Measurements from ENCODE around the gene BSCL2.
A peak's percentile ranks its signal among the peaks of the same experiment; 100 is the strongest.
"Not testable (repeated sequence)": the region's sequence is repeated elsewhere in the genome, so short reads cannot be mapped to it uniquely, and the experiment has no call there.

BSCL2 gene

DNA sequence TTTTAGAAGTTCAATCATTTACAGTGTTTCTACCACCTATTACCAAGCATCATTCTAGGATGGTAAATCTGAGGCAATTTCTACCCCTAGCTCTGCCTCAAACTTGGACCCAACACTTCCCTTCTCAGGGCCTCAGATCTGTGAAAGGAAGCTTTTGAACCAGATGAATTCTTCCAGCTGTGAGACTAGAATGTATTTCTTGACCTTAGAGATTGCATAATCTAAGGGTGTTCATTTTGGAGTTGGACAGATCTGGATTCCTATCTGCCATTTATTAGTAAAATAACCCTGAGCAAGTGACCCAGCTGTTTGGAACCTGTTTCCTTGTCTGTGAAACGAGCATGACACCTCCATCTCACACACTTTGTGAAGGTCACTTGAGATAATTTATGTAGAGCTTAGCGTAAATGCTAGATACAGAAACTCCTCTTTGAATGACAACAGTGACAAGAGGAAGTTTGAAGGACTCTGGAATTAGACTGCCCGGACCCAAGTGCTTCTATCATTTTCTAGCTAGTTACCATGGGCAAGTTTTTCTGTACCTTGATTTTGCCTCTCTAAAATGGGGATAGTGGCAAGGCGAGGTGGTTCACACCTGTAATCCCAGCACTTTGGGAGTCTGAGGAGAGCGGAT, 50.3 kb downstream of the BSCL2 start:
- peak overlapping the region; percentile 65 for H3K27ac Mint-ChIP-seq
- H3K9me3 Mint-ChIP-seq, result no peaks in the 10 kb centered on the region
- no peaks in the 10 kb centered on the region for H3K27me3 Mint-ChIP-seq
- no peaks in the 10 kb centered on the region for H3K36me3 Mint-ChIP-seq
- no peak overlapping the region for H3K4me3 Mint-ChIP-seq
- H3K4me1 Mint-ChIP-seq, result peaks cover 11% of the 10 kb centered on the region

DNA sequence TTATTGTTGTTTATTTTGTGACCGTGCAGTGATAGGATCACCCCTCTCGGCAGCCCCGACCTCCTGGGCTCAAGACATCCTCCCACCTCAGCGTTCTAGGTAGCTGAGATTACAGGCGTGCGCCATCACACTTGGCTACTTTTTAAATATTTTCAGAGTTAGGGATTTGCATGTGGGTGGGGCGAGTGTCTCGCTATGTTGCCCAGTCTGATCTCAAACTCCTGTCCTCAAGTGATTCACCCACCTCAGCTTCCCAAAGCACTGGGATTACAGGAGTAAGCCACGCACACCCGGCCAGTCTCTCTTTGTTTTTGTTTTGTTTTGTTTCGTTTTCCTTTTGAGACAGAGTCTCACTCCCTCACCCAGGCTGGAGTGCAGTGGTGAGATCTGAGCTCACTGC, 52.9 kb downstream of the BSCL2 start:
- Mint-ChIP-seq H3K27me3 (no peaks in the 10 kb centered on the region), H3K4me3 (peak overlapping the region; percentile 57), H3K27ac (peak overlapping the region; percentile 65), H3K9me3 (no peaks in the 10 kb centered on the region), H3K36me3 (no peaks in the 10 kb centered on the region), H3K4me1 (peaks cover 14% of the 10 kb centered on the region)

DNA sequence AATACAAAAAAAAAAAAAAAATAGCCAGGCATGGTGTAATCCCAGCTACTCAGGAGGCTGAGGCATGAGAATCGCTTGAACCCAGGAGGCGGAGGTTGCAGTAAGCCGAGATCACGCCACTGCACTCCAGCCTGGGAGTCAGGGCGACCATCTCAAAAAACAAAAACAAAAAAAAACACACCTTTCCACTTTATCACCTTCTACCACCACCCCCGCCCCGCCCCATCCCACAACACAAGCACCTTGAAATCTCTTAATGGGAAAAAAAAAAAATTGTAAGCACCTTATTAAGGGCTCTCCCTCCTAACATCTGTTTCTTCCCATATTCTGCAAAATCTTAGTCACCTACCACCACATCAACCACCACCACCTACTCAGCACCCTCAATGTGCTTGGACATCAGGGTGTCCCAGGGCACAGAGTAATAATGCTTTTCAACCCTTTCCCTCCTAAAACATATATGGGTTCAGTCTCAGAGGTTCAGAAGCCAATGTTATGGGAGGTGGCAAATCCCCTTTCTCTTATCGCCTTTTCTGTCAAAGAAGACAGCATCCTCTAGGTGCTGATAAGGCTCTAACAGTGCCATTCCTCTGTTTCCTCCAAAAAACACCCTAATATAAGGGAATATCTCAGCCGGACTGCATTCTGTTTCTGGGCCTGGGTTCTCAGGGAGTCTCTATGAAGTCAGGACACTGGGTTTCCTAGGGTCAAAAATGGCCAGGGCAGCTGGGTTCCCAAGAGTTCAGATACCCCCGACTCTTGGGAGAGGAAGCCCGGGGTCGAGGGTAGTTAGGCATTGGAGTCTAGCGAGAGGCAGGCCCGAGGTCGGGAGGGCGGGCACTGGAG, 54.8 kb downstream of the BSCL2 start:
- Mint-ChIP-seq H3K27me3 (no peaks in the 10 kb centered on the region), H3K4me1 (peaks cover 14% of the 10 kb centered on the region), H3K4me3 (peak overlapping the region; percentile 93), H3K36me3 (no peaks in the 10 kb centered on the region), H3K9me3 (no peaks in the 10 kb centered on the region), H3K27ac (peak overlapping the region; percentile 98)

DNA sequence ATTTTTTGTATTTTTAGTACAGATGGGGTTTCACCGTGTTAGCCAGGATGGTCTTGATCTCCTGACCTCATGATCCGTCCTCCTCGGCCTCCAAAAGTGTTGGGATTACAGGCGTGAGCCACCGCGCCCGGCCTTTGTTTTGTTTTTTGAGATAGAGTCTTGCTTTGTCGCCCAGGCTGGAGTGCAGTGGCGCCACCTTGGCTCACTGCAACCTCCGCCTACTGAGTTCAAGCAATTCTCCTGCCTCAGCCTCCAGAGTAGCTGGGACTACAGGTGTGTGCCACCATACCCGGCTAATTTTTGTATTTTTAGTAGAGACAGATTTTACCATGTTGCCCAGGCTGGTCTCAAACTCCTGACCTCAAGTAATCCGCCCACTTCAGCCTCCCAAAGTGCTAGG, 56.9 kb downstream of the BSCL2 start:
- H3K4me3 Mint-ChIP-seq, H3K9me3 Mint-ChIP-seq, H3K36me3 Mint-ChIP-seq, H3K27me3 Mint-ChIP-seq, H3K27ac Mint-ChIP-seq: not testable (repeated sequence)
- peaks cover 22% of the 10 kb centered on the region for H3K4me1 Mint-ChIP-seq

DNA sequence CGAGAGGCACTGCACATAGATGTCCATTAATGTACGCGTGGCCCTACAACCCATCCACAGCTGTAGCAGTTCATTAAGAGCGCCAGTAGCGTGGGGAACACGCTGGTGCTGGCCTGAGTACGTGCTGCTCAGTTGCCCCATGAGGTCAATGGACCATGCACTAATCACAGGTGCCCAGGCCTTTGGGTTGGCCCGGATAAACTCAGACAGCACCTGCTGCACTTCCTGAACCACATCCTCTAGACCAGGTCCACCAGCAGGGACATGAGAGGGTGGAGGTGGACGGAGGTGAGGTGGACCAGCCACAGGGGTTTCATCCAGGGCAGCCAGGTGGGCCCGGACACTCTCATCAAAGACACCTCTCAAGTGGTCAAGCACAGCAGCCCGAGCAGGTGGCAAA, 57.7 kb downstream of the BSCL2 start:
- no peak overlapping the region for H3K27ac Mint-ChIP-seq
- H3K9me3 Mint-ChIP-seq, result no peaks in the 10 kb centered on the region
- no peaks in the 10 kb centered on the region for H3K27me3 Mint-ChIP-seq
- peaks cover 29% of the 10 kb centered on the region for H3K4me1 Mint-ChIP-seq
- peaks cover 4% of the 10 kb centered on the region for H3K36me3 Mint-ChIP-seq
- no peak overlapping the region for H3K4me3 Mint-ChIP-seq

DNA sequence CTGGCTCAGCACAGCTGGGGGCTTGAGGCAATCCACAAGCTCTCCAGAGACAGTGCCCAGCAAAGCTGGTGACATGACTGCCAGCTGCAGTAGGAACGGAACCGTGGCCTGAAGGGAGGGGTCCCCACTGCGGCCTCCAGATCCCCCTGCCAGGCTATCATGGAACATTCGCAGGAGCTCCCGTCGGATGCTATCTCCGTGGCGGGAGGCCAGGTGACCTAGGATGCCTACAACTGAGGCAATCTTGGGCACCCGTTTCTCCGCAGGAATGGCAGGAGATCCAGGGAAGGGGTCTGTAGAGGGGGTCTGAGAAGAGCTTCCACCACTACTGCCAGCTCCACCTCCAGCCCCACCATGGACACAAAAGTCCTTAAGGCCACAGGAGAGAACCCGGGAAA, 58.3 kb downstream of the BSCL2 start:
- H3K4me3 Mint-ChIP-seq, result no peak overlapping the region
- no peaks in the 10 kb centered on the region for H3K9me3 Mint-ChIP-seq
- no peak overlapping the region for H3K27ac Mint-ChIP-seq
- peaks cover 34% of the 10 kb centered on the region for H3K4me1 Mint-ChIP-seq
- peaks cover 4% of the 10 kb centered on the region for H3K36me3 Mint-ChIP-seq
- no peaks in the 10 kb centered on the region for H3K27me3 Mint-ChIP-seq

DNA sequence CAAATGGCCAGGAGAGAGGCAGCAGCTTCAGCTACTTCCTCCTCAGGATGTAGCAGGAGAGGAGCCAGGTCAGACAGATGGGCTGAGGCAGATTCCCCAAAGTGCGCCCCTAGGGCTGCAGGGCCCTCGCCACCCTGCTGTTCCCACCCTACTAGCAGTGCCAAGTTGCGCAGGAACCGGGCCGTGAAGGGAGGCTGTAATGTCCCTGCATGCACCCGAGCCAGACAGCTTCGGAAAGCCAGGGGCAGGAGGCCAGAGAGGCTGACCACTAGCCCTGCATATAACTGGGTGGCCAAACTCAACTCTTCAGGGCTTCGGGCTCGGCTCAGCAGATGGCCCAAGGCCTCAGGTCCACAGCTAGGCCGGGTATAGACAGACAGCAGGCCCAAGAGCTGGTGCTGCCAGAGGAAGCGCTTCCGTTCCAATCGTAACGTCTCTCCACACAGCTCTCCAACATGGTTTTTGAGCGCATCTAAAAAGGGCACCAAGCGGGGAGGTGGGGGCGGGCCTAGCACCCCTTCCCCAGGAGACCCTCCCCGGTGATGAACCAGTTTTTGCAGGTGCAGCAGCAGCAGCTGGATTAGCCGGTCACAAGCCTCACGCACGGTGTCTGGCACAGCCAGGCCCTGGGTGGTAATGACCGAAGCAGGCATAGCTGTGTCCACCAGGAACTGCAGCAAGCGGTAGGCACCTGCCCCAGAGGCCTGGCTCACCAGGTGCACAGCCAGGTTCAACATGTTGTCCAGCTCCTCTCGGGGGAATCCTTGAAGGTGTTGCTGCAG, 58.8 kb downstream of the BSCL2 start:
- Mint-ChIP-seq H3K27me3 (no peaks in the 10 kb centered on the region), H3K27ac (no peak overlapping the region), H3K4me1 (peaks cover 31% of the 10 kb centered on the region), H3K36me3 (peaks cover 4% of the 10 kb centered on the region), H3K9me3 (no peaks in the 10 kb centered on the region), H3K4me3 (no peak overlapping the region)

DNA sequence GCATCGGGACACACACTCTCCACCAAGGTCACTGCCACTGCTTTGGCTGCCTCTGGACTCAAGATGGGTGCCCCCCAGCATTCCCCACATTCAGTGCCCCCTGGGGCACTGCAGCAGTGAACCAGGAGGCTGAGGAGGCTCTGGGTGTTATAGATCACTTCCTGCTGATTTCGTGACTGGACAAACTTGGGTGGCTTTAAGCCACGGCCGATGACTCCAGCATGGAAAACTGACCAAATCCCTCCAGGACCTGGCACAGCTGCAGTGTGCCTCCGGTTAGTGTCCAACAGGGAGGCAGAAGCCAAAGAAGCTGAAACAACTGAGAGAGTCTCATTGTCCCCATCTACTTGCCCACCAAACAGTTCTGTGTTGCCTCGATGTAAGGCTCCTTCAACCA, 59.6 kb downstream of the BSCL2 start:
- Mint-ChIP-seq H3K4me1 (peaks cover 31% of the 10 kb centered on the region), H3K9me3 (no peaks in the 10 kb centered on the region), H3K36me3 (peaks cover 4% of the 10 kb centered on the region), H3K27me3 (no peaks in the 10 kb centered on the region), H3K27ac (no peak overlapping the region), H3K4me3 (peak overlapping the region; percentile 15)

DNA sequence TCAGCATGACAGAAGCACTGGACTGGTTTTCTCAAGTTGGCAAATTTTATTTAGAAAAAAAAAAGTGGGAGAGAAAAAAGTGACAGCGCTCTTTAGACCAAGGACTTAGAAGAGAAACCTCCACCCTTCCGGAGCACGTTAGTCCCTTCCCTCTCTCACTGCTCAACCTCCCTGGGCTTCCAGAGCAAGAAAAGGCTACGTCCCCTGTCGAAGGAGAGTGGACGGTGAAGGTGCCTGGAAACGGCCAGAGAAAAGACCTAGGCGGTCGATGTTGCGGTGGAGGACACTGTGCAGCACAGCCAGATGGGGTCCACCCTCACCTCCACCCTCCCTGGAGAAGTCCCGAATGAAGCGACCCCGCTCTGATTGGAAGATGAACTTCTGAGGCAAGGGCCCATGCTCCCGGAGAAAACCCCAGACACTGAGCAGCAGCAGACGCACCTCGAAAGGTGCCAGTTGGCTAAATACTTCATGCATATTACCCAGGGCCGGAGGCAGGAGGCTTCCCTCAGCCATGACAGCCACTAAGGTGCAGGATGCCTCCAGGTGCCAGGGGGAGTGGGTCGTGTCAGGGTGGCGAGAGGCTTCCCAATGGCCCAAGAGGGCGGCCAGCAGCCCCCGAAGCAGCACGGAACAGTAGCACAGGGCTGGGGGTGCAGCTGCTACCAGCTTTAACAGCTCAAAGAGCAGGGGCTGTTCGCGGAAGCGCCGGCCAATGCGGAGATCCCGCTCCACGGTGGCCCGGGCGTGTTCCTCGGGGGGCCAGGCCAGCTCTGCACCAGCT, 60.2 kb downstream of the BSCL2 start:
- H3K36me3 Mint-ChIP-seq, result peaks cover 4% of the 10 kb centered on the region
- peak overlapping the region; percentile 100 for H3K4me3 Mint-ChIP-seq
- no peaks in the 10 kb centered on the region for H3K27me3 Mint-ChIP-seq
- no peaks in the 10 kb centered on the region for H3K9me3 Mint-ChIP-seq
- peak overlapping the region; percentile 96 for H3K27ac Mint-ChIP-seq
- H3K4me1 Mint-ChIP-seq, result peaks cover 27% of the 10 kb centered on the region

DNA sequence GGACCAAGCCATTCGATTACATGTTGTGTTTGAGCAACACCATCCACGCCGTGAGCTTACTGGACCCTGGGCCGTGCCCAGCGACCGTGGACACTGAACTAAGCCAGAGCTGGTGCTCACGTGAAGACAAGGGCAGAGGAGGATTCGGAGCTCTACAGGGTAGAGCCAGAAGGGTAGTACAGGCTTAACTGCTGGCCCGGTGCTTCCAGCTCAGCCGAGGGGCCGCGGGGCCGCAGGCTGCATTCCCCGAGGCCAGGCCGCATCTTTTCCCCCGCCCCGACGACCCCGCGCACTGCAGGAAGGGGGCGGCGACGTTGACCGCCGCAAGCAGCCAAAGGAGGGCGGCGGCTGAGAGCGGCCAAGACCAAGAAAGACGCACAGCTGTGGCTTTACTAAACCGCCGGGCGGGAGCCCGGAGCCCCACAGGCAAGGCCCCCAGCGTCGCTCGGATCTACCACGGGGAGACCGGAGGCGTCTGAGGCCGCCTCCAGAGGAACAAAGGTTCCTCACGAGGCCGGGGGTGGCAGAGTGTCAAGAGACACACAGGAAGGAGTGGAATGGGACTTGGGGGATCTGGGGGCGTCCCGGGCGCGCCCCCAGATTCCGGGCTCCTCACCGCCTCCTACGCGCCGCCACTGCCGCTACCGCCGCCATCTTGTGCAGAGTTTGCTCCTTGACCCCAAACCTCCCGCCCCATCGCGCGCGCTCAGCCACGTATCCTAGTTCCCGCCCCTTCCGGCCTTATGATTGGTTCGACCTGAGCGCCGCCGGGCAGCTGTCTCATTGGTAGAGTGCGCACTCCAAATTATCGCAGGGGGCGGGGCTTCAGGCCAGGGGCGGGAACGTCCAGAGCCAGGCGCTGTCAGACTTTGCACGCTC, 61.0 kb downstream of the BSCL2 start, which contains the start of gene GANAB:
GANAB (minus strand) TSS at position 668 of the 879 bp plus-strand sequence; CDS start at position 654, 14 bp downstream.
- peaks cover 4% of the 10 kb centered on the region for H3K36me3 Mint-ChIP-seq
- peaks cover 32% of the 10 kb centered on the region for H3K4me1 Mint-ChIP-seq
- H3K27ac Mint-ChIP-seq, result peak within 1 kb of the TSS; percentile 96
- H3K4me3 Mint-ChIP-seq, result peak within 1 kb of the TSS; percentile 100
- no peaks in the 10 kb centered on the region for H3K9me3 Mint-ChIP-seq
- H3K27me3 Mint-ChIP-seq, result no peaks in the 10 kb centered on the region

DNA sequence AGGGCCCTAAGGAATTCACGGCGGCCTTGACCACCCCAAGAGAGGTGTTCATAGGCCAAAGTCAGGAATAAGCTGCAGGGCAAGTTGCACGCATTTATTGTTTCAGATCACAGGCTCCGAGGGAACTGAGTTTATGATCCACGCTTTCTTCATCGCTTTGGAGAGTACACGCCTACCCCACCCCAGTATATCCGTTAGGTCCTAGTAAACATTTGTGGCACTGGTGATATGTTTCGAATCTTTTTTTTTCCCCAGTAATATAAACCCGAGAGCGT, 61.6 kb downstream of the BSCL2 start:
- H3K4me1 Mint-ChIP-seq, result peaks cover 34% of the 10 kb centered on the region
- H3K27ac Mint-ChIP-seq, result peak overlapping the region; percentile 96
- H3K36me3 Mint-ChIP-seq, result peaks cover 4% of the 10 kb centered on the region
- H3K4me3 Mint-ChIP-seq, result peak overlapping the region; percentile 100
- no peaks in the 10 kb centered on the region for H3K9me3 Mint-ChIP-seq
- no peaks in the 10 kb centered on the region for H3K27me3 Mint-ChIP-seq

DNA sequence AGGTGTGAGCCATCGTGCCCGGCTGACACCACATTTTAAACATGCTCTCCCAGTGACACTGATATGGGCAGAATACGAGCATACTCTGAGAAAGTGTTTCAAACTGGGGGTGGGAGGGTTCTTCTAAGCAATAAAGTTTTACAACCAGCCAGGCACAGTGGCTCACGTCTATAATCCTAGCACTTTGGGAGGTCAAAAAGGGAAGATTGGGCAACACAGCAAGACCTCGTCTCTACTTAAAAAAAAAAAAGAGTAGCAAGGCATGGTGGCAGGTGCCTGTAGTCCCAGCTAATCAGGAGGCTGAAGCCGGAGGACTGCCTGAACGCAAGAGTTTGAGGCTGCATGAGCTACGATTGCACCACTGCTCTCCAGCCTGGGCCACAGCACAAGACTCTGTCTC, 63.0 kb downstream of the BSCL2 start:
- H3K27ac Mint-ChIP-seq, result peak overlapping the region; percentile 30
- peak overlapping the region; percentile 42 for H3K4me3 Mint-ChIP-seq

More for the DNA sequence above, 63.0 kb downstream of the BSCL2 start:
- Mint-ChIP-seq H3K9me3 (no peaks in the 10 kb centered on the region), H3K4me1 (peaks cover 43% of the 10 kb centered on the region), H3K27me3 (no peaks in the 10 kb centered on the region), H3K36me3 (peaks cover 9% of the 10 kb centered on the region)

All from activated naive CD4-positive, alpha-beta T cell treated with anti-CD3 and anti-CD28 coated beads, Interleukin-2, amount 50 U/mL, for 24 hours (primary cell).